ENCODE results near the gene FNTB.
"Not testable (repeated sequence)": the region's sequence is repeated elsewhere in the genome, so short reads cannot be mapped to it uniquely, and the experiment has no call there.

FNTB gene

DNA sequence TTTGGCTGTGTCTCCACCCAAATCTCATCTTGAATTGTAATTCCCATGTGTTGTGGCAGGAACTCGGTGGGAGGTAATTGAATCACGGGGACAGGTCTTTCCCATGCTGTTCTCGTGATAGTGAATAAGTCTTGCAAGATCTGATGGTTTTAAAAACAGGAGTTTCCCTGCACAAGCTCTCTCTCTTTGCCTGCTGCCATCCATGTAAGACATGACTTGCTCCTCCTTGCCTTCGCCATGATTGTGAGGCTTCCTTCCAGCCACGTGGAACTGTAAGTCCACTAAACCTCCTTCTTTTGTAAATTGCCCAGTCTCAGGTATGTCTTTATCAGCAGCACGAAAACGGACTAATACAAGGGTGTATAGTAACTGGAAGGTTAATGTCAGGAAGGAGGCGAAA, 101.1 kb downstream of the FNTB start:
- not testable (repeated sequence) for DNase-seq (ENCODE audit: low read depth)

DNA sequence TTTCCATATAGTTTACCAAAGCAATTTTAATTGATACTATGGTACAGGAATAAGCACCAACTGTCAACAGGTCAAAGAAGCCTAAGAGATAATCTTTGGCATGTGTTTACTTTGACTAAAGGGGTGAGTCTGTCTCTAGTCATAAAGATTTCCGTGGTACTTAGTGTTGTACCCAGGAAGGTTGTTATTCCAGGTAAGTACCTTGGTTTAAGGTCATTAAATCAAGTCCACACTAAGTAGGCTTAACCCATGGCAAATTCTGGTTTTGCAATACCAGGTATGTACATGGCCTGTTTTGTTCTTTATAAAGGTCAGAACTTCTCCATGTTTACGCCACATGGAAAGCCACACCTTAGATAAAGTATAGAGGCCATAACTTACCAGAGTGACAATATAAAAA, 105.7 kb downstream of the FNTB start:
- DNase-seq (ENCODE audit: low read depth): no peak

DNA sequence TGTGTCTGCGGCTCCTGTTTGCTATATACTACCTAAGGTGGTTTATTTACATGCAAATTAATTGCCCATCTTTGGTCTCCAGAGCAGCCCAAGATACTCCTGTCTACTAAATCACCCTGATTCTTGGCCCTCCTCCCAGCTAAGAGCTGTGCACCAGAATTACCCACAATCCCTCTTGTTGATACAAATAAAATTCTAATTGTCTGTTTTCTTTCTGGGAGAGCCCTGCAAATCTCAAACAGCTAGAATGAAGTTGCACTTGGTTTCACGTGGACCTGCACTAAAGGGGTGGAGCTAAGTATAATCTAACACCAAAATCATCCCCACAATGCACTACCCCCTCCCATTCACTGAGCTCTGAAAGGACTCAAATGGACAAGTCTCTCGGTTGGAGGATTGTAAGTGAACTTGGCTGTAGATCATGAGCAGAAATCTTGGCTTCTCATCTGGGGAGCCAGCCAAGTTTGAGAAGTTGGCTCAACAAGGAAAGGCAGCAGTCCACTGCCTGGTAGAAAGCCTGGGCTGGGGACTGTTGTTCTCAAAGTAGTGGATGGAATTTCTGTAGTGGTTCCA, 109.0 kb downstream of the FNTB start:
- DNase-seq (ENCODE audit: low read depth): no peak

DNA sequence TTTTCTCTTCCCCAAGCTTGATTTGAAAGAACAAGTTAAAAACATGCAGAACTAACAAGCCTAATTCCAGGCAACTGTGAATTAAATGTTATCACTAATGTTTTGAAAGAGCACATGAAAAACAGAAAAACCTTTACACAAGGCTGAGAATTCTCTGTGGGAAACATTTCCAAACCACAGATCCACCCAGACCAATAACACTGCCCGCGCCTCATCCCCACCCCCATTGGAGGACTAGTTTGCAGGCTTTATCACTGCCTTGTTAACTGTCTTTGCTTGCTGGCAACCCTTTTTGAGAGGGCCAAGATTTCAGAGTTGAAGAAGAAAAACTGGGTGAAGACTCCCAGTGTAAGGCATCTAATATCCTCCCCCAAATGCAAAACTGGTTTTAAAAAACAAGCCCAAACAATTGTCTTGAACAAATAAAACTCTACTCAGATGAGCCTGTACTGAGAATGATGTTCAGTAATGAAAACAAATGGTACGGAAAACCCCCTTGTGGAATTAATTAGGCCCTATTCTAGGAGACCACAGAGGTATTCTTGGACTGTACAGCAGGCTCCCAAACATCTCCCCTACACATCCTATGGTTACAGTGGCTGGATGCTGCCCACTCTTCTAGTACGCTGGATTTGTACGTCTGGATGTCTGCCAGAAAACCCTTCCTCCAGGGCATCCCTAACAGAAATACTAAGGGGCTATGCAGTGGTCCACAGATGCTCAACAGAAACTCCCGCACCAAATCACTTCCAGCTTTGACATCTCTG, 109.8 kb downstream of the FNTB start:
- no peak for DNase-seq (ENCODE audit: low read depth)

DNA sequence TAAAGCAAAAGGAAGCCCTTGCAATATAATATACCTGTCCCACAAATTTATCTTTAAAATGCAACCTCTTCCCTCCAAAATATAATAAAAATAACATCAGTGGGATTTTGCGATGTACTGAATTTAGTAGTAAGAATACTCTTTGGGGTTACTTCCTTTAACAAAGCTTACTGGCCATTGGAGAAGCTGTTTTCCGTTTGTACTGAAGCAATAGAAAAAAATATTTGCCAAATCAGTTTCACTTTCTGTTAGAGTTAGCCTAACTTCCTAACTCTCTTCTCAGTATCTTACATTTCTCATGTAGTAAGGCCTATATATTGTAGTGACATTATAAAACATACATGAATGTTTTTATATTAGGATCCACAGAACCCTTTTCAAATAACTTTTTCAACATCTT, 111.9 kb downstream of the FNTB start:
- peak; percentile 28 for DNase-seq (ENCODE audit: low read depth)

DNA sequence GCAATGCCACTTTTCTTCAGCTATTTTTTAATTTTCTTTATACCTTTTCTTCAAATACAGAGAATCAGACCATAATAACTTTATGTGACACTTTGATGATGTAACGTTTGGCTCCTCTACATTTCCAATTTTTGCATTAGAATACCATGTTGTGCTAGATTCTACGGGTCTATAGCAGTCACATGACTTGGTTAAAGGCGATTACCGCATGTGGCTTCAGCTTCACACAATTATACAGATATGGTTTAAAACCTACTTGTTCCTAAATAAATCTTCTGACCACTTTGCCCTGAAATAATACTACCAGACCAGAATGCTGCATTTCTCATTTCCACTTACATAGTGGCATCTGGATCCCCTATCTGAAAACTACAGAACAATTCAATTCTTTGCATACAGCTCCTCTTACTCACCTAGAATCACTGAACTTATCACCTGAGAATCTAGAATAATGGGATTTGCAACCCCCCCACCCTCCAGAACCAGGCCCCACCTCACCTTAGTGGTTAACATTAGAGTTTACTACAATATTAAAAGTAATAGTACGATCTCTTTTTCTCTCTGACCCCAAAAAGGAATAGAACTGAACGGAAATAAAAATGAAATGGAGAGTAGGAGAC, 114.3 kb downstream of the FNTB start:
- DNase-seq (ENCODE audit: low read depth): peak; percentile 12

DNA sequence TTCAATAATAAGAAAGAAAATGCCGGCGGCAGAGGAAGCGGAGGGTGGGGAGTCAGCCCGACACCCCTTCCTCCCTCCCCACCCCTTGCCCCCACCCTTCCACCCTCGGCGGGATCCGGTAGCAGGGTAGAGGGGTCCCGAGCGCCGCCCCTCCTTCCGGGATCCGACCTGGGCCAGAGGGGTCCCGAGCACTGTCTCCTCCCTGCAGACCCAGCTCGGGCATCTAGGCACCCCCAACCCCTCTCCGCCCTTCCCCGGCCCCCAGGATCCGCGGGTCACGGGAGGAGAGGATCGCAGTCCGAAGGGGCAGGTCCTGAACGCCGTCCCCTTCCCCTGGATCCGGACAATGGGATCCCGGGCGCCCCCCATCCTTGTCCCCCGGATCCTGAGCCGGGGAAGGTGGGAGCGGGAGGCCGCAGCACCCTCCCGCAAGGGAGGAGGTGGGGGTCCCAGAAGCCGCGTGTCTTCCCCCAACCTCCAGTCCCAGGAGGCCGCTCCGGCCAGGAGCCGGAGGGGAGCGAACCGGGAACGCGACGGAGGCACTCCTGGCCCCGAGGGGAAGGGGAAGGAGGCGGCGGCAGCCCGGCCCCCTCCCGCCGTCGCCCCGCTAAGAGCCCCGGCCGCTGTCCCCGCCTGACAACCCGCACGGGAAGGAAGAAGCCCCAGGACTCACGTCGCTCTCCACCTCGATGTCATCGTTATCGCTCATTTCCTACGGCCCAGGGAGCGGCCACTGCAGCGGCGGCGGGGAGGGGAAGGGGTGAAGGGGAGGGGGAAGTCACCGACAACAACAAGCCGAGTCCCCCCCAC, 115.1 kb downstream of the FNTB start:
- peak; percentile 20 for DNase-seq (ENCODE audit: low read depth)

DNA sequence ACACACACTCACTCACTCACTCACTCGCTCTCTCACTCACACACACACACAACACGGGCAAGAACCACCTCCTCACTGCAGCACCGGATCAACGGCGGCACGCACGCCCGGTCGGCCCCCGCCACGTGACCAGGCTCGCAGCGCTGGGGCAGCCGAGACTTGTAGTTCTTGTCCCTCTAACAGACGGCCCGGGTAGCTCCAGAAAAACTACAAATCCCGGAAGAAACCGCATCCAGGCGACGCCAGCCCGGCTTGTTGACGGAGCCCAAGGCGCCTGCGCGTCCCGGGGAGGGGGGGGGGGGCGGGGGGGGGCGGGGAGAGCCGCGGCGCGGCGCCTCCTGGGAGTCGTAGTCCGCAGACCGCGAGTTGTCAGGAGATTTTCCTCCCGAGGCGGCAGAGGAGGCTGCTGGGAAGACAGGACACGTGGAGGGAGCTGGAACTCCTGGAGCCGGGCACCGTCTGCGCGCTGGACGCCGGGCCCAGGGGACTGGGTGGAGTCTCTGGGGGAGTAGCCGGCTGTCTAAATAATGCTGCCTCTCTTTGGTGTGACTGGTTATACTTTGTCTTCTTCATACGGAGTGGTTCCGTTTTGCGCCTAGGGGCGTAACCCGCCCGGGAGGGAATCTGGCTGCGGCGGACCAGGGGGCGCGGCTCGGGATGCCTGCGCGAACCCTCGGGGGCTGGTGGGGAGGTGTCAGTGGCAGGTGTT, 115.9 kb downstream of the FNTB start, which contains the start of gene MAX:
Gene MAX (minus strand): TSS at position 77 of the 709 bp plus-strand sequence. CDS start 178 bp downstream, outside the sequence.
- DNase-seq (ENCODE audit: low read depth): peak; percentile 99

DNA sequence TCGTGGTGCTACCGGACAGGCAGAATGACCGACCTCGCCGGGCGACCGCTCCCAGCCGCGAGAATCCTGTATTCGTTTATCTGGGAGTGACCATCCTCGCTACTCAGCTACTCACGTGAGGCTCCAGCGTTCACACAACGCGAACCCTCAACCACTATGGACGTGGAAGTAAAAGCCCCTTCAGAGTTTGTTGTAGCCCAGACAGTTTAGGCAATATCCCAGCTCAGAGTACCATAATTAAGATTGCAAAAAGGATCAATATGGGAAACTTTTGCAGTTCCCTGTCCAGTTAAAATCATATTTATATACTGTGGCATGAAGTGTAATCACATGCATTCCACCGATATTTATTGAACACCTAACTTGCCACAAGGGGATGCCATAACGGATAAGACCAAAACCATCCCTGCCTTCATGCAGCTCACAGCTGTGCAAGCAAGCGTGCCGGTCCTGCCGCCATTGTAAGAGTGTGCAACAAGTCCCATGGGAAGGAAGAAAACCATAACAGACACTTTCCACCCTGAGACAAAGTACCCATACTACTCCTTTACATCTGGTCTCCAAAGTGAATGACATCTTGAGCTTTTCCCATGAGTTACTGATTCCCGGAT, 116.6 kb downstream of the FNTB start:
- DNase-seq (ENCODE audit: low read depth): peak; percentile 54

DNA sequence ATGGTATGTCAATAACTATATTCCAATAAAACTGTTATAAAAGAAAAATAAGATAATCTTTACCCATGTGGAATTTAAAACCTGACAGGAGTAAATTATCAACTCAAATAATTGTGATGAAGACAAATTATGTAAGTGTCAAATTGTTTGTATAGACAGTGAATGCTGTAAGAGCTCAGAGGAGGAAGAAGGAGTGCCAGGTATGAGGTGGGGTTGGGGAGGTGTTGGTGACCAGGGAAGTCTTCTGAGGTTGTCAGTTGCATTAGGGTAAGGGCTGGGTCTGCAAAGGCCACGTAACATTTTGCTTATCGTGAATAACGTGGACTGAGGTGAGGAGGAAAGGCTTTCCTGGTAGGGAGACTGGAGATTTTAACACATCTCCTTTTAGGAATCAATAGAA, 118.1 kb downstream of the FNTB start:
- DNase-seq (ENCODE audit: low read depth): no peak

DNA sequence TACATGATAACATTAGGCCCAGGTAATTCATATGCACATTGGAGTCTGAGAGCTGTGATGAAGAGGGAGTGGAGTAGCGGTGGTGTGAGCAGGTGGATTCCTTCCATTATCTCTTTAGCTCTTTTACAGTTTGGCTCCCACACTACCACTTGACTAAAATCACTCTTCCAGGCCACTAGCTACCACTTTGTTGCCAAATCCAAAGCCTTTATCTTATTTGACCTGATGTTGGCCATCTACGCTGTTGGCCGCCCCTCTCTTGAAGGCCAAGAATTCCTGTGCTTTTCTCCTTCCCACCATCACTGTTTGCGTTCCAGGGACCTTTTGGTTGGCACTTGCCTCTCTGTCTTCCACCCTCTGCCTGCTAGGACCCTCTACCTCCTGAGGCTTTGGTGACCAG, 119.6 kb downstream of the FNTB start:
- DNase-seq (ENCODE audit: low read depth): no peak

DNA sequence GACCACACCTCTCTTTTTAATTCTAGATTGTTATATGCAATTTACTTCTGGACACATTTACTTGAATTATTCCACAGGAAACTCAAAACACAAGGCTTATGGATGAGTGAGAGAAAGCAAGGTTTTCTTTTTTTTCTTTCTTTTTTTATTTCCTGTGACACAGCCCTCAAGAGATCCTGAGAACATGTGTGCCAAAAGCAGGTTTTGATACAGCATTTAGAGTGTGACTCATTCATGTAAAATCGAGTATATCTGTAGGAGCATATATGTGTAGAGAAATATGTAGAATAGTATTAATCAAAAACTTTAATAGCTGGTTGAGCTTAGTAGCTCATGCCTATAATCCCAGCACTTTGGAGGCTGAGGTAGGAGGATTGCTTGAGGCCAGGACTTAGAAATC, 120.0 kb downstream of the FNTB start:
- DNase-seq (ENCODE audit: low read depth): peak; percentile 13

DNA sequence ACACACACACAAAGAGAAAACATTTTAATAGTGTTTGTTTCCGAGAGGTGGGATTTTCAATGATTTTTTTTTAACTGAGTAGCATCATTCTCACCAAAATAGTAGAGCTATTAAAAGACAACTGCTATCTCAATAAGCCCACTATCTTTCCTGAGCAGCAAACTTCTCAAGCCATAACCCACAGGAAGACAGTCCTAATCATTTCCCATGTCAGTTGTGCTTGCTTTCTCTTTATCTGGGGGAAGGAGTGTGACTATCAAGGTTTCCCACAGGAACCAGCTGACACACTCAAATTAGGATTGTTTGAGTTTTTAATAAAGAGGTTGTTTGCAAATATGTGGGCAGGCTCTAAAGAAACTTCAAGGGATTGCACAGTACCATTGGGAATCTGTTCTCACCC, 120.5 kb downstream of the FNTB start:
- DNase-seq (ENCODE audit: low read depth): no peak

DNA sequence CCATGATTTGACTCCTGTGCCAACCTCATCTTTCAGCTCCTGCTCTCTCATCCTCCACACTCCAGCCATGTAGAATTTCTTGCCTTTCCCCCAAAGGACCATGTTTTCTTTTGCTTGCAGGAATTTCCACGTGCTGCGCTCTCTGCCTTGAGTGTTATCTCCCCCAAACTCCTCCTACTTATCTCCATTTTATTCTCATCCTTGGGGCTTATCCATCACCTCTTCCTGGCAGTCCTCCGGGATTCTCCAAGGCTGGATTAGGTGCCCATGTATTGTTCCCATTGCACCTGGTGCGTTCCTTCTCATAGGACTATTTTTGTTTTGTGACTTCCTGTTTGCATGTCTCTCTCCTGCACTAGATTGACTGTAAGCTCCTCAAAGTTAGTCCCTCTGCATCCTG, 122.7 kb downstream of the FNTB start:
- DNase-seq (ENCODE audit: low read depth): no peak

DNA sequence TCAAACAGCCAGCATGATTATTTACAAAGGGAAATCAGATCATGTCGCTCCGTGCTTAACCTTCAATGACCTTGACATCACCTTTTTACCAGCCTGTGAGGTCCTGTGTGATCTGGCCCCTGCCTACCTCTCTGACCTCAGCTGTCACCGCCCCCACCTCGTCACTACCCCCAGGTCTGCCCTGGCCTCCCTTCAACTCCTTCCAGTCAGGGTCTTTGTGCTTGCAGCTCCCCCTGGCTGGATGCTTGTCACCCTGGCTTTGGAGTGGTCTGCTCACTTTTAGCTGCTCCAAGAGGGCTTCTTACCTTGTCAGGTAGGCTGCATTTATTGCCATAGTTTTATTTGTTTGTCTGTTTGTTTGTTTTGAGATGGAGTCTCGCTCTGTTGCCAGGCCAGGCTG, 123.8 kb downstream of the FNTB start:
- DNase-seq (ENCODE audit: low read depth): no peak
